ENCODE measurements around the gene POLR1A. TPM values are rescaled to one million over a fixed set of nuclear protein-coding genes. Genes with fewer than 3 reads are reported as not detected.
A peak's percentile ranks its signal among the peaks of the same experiment; 100 is the strongest.

Gene POLR1A
- polyA plus RNA-seq, 4 donors: 1.4 to 12.6 (median 5.4) TPM

DNA sequence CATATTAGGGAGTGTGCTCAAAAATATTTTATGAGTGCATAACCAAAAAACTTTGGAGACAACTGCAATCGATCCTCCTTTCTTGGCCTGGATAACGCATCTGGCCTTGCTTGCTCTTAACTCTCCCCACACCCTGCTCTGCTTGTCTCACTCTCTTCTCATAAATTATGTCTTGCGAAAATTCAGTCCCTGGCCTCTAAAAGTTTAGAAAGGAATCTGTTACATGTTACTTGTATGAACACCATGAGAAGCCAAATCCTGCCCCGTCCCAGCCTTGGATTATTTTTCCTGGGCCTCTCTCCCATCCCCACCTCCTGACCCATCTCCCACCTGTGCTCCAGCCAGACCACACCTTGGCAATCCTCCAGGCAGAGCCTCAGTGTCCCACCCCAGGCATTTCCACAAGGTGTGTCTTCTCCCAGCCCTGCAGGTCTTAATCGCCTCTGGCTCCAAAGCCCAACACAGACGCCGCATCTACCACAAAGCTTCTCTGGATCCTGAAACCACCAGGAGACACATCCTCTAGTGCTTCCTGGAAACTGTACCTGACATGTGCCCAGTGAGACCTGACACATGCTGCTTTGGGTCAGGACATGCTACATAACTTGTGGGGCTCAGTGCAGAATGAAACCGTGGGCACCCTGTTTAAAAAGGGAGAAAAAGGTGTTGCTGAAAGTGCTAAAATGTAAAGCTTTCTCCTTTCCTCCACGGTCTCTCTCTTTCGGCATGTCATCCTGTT, 117.3 kb downstream of the POLR1A start:
- no peaks in the 10 kb centered on the region for H3K9me3 ChIP-seq (ENCODE audit: control insufficient read depth in 2 of 2, insufficient read depth in 1 of 2, low read depth in 1 of 2, low read length in 1 of 2)
- FAIRE-seq (no peak), DNase-seq (no peak)
- H3K4me1 ChIP-seq (ENCODE audit: control insufficient read depth in 3 of 3, insufficient read depth in 2 of 3, low read depth in 1 of 3, low read length in 2 of 3): no peaks in the 10 kb centered on the region
- H3K36me3 ChIP-seq (ENCODE audit: control insufficient read depth in 3 of 3, insufficient read depth in 2 of 3, low read depth in 1 of 3, low read length in 3 of 3): no peaks in the 10 kb centered on the region
- no peaks in the 10 kb centered on the region for H3K27me3 ChIP-seq (ENCODE audit: control insufficient read depth in 3 of 3, insufficient read depth in 3 of 3, low read length in 3 of 3)
- no peak overlapping the region for H3K4me3 ChIP-seq (ENCODE audit: low read depth in 1 of 3, low read length in 3 of 3)
- WGBS, 3 donors: 80 to 89% (median 83%) methylated on average over 10 of the region's 10 CpGs
- no peak overlapping the region for H3K27ac ChIP-seq (ENCODE audit: low read depth in 1 of 3, low read length in 2 of 3)

DNA sequence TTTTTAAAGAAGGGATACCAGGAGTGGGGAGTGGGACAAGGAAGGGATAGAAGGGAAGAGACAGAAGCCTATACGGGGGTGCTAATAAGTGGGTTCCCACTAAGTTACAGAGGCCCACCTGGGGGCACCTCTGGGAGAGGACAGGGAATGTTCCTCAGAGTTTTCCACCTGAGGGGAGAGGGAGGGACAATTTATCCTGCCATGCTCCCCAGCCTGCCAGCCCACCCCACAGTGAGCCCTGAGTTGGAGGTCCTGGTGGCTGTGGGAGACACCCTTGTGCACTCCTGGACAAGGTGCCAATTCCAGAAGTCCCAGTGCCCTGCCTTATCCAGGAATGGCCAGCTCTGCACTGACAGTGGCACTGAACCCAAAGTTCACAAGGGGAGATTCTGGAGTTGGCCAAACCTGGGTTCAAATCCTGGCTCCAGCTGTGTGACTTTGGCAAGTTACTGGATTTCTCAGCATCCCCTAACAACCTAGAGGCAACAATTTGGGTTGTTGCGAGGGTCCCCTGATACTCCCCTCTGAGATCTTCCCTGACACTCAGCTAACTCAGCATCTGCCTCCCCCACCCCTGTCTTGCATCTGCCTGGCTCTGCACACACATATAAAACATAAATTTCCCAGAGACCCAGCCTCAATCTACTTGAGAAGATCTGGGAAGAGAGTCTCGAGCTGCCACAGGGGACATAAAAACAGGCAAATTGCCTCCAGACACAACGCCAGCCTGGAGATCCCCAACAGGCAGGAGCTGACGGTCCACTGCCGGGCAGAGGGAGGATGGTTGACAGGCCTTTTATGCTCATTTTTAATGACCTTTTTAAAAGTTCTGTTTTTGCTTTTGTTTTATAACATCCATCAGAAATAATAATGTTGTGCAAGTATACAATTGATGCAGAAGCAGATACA, 118.2 kb downstream of the POLR1A start:
- peak overlapping the region in 1 of 3 donors; percentile 48 for H3K27ac ChIP-seq (ENCODE audit: low read depth in 1 of 3, low read length in 2 of 3)
- no peaks in the 10 kb centered on the region for H3K36me3 ChIP-seq (ENCODE audit: control insufficient read depth in 3 of 3, insufficient read depth in 2 of 3, low read depth in 1 of 3, low read length in 3 of 3)
- 79 to 82% (median 81%) methylated on average over 6 of the region's 6 CpGs for WGBS, 3 donors
- H3K27me3 ChIP-seq (ENCODE audit: control insufficient read depth in 3 of 3, insufficient read depth in 3 of 3, low read length in 3 of 3): no peaks in the 10 kb centered on the region
- DNase-seq: no peak
- no peaks in the 10 kb centered on the region for H3K4me1 ChIP-seq (ENCODE audit: control insufficient read depth in 3 of 3, insufficient read depth in 2 of 3, low read depth in 1 of 3, low read length in 2 of 3)
- H3K9me3 ChIP-seq (ENCODE audit: control insufficient read depth in 2 of 2, insufficient read depth in 1 of 2, low read depth in 1 of 2, low read length in 1 of 2): no peaks in the 10 kb centered on the region
- H3K4me3 ChIP-seq (ENCODE audit: low read depth in 1 of 3, low read length in 3 of 3): no peak overlapping the region
- no peak for FAIRE-seq

GRCh38 chr2:85986121-85986520, 119.6 kb downstream of the POLR1A start:
- 93 to 95% (median 94%) methylated on average over 9 of the region's 9 CpGs for WGBS, 3 donors
- FAIRE-seq: no peak
- no peak for DNase-seq

GRCh38 chr2:85984788-85985187, 120.9 kb downstream of the POLR1A start:
- no peak overlapping the region for H3K27ac ChIP-seq (ENCODE audit: low read depth in 1 of 3, low read length in 2 of 3)
- DNase-seq (no peak), FAIRE-seq (no peak)
- no peaks in the 10 kb centered on the region for H3K36me3 ChIP-seq (ENCODE audit: control insufficient read depth in 3 of 3, insufficient read depth in 2 of 3, low read depth in 1 of 3, low read length in 3 of 3)
- WGBS, 3 donors: 69 to 73% (median 72%) methylated on average over 2 of the region's 2 CpGs
- no peaks in the 10 kb centered on the region for H3K27me3 ChIP-seq (ENCODE audit: control insufficient read depth in 3 of 3, insufficient read depth in 3 of 3, low read length in 3 of 3)
- no peak overlapping the region for H3K4me3 ChIP-seq (ENCODE audit: low read depth in 1 of 3, low read length in 3 of 3)
- H3K4me1 ChIP-seq (ENCODE audit: control insufficient read depth in 3 of 3, insufficient read depth in 2 of 3, low read depth in 1 of 3, low read length in 2 of 3): no peaks in the 10 kb centered on the region
- H3K9me3 ChIP-seq (ENCODE audit: control insufficient read depth in 2 of 2, insufficient read depth in 1 of 2, low read depth in 1 of 2, low read length in 1 of 2): no peaks in the 10 kb centered on the region

More at GRCh38 chr2:85986121-85986520, 119.6 kb downstream of the POLR1A start:
- Histone ChIP-seq H3K4me1 (ENCODE audit: control insufficient read depth in 3 of 3, insufficient read depth in 2 of 3, low read depth in 1 of 3, low read length in 2 of 3) (no peaks in the 10 kb centered on the region), H3K4me3 (ENCODE audit: low read depth in 1 of 3, low read length in 3 of 3) (no peak overlapping the region), H3K27me3 (ENCODE audit: control insufficient read depth in 3 of 3, insufficient read depth in 3 of 3, low read length in 3 of 3) (no peaks in the 10 kb centered on the region), H3K9me3 (ENCODE audit: control insufficient read depth in 2 of 2, insufficient read depth in 1 of 2, low read depth in 1 of 2, low read length in 1 of 2) (no peaks in the 10 kb centered on the region), H3K36me3 (ENCODE audit: control insufficient read depth in 3 of 3, insufficient read depth in 2 of 3, low read depth in 1 of 3, low read length in 3 of 3) (no peaks in the 10 kb centered on the region), H3K27ac (ENCODE audit: low read depth in 1 of 3, low read length in 2 of 3) (no peak overlapping the region)

- 86 to 92% (median 87%) methylated on average over 6 of the region's 6 CpGs for WGBS, 3 donors
- no peak overlapping the region for H3K27ac ChIP-seq (ENCODE audit: low read depth in 1 of 3, low read length in 2 of 3)
- H3K4me1 ChIP-seq (ENCODE audit: control insufficient read depth in 3 of 3, insufficient read depth in 2 of 3, low read depth in 1 of 3, low read length in 2 of 3): no peaks in the 10 kb centered on the region
- DNase-seq (no peak), FAIRE-seq (no peak)
- no peaks in the 10 kb centered on the region for H3K27me3 ChIP-seq (ENCODE audit: control insufficient read depth in 3 of 3, insufficient read depth in 3 of 3, low read length in 3 of 3)
- H3K4me3 ChIP-seq (ENCODE audit: low read depth in 1 of 3, low read length in 3 of 3): no peak overlapping the region
- no peaks in the 10 kb centered on the region for H3K9me3 ChIP-seq (ENCODE audit: control insufficient read depth in 2 of 2, insufficient read depth in 1 of 2, low read depth in 1 of 2, low read length in 1 of 2)
- H3K36me3 ChIP-seq (ENCODE audit: control insufficient read depth in 3 of 3, insufficient read depth in 2 of 3, low read depth in 1 of 3, low read length in 3 of 3): no peaks in the 10 kb centered on the region
Observed at GRCh38 chr2:85983766-85984165, 121.9 kb downstream of the POLR1A start.

- 83 to 91% (median 90%) methylated on average over 12 of the region's 12 CpGs for WGBS, 3 donors
- FAIRE-seq (no peak), DNase-seq (no peak)
- no peak overlapping the region for H3K27ac ChIP-seq (ENCODE audit: low read depth in 1 of 3, low read length in 2 of 3)
- no peaks in the 10 kb centered on the region for H3K9me3 ChIP-seq (ENCODE audit: control insufficient read depth in 2 of 2, insufficient read depth in 1 of 2, low read depth in 1 of 2, low read length in 1 of 2)
- H3K36me3 ChIP-seq (ENCODE audit: control insufficient read depth in 3 of 3, insufficient read depth in 2 of 3, low read depth in 1 of 3, low read length in 3 of 3): no peaks in the 10 kb centered on the region
- H3K27me3 ChIP-seq (ENCODE audit: control insufficient read depth in 3 of 3, insufficient read depth in 3 of 3, low read length in 3 of 3): no peaks in the 10 kb centered on the region
- no peaks in the 10 kb centered on the region for H3K4me1 ChIP-seq (ENCODE audit: control insufficient read depth in 3 of 3, insufficient read depth in 2 of 3, low read depth in 1 of 3, low read length in 2 of 3)
- H3K4me3 ChIP-seq (ENCODE audit: low read depth in 1 of 3, low read length in 3 of 3): no peak overlapping the region
Observed at GRCh38 chr2:85981579-85982247, 124.0 kb downstream of the POLR1A start.

GRCh38 chr2:85978883-85979780, 126.6 kb downstream of the POLR1A start:
- FAIRE-seq (no peak), DNase-seq (no peak)
- 41 to 61% (median 48%) methylated on average over 3 of the region's 3 CpGs for WGBS, 3 donors
- Histone ChIP-seq H3K27me3 (ENCODE audit: control insufficient read depth in 3 of 3, insufficient read depth in 3 of 3, low read length in 3 of 3) (no peaks in the 10 kb centered on the region), H3K27ac (ENCODE audit: low read depth in 1 of 3, low read length in 2 of 3) (no peak overlapping the region), H3K4me3 (ENCODE audit: low read depth in 1 of 3, low read length in 3 of 3) (no peak overlapping the region), H3K36me3 (ENCODE audit: control insufficient read depth in 3 of 3, insufficient read depth in 2 of 3, low read depth in 1 of 3, low read length in 3 of 3) (no peaks in the 10 kb centered on the region), H3K4me1 (ENCODE audit: control insufficient read depth in 3 of 3, insufficient read depth in 2 of 3, low read depth in 1 of 3, low read length in 2 of 3) (no peaks in the 10 kb centered on the region), H3K9me3 (ENCODE audit: control insufficient read depth in 2 of 2, insufficient read depth in 1 of 2, low read depth in 1 of 2, low read length in 1 of 2) (no peaks in the 10 kb centered on the region)

Measured in small intestine (tissue), 7 donors.